BE2C (cell line): ENCODE results near the gene PWWP2A.

ENCODE experiments used
- DNase-seq: peaks from one replicate; pipeline ENCODE4 v3.0.0-alpha.2; 2020
- H3K27me3 ChIP-seq: fragments of 250-450 bp; sonication (Bioruptor Pico); 2 replicates; pipeline ENCODE4 v1.5.1; 2020; ENCODE audit warnings: mild to moderate bottlenecking
- H3K36me3 ChIP-seq: fragments of 250-450 bp; sonication (Bioruptor Pico); 2 replicates; pipeline ENCODE4 v1.5.1; 2020; ENCODE audit warnings: mild to moderate bottlenecking
- H3K4me1 ChIP-seq: fragments of 250-450 bp; sonication (Bioruptor Pico); 2 replicates; pipeline ENCODE4 v1.5.1; 2020
- H3K4me3 ChIP-seq: 2 replicates; pipeline ENCODE4 v1.5.1; 2011; ENCODE audit warnings: low read depth, low read length
- H3K9me3 ChIP-seq: fragments of 250-450 bp; sonication (Bioruptor Pico); 2 replicates; pipeline ENCODE4 v1.5.1; 2020
- CTCF ChIP-seq: IDR thresholded peaks from 2 replicates; pipeline ENCODE4 v1.5.1; 2012; ENCODE audit warnings: mild to moderate bottlenecking, low read depth, low read length

PWWP2A gene

GRCh38 chr5:160057256-160057655 is 62.0 kb downstream of the PWWP2A start:
- Histone ChIP-seq H3K36me3 (peaks cover 26% of the 10 kb centered on the region), H3K9me3 (no peaks in the 10 kb centered on the region), H3K4me3 (no peak overlapping the region), H3K27me3 (no peaks in the 10 kb centered on the region), H3K4me1 (no peaks in the 10 kb centered on the region)
- TF ChIP-seq CTCF, result no peak
- DNase-seq, result no peak

- no peaks in the 10 kb centered on the region for H3K9me3 ChIP-seq
- peaks cover 32% of the 10 kb centered on the region for H3K36me3 ChIP-seq
- H3K4me1 ChIP-seq, result no peaks in the 10 kb centered on the region
- H3K27me3 ChIP-seq, result no peaks in the 10 kb centered on the region
- DNase-seq, result no peak
- no peak for TF ChIP-seq CTCF
- no peak overlapping the region for H3K4me3 ChIP-seq
Observed at GRCh38 chr5:160054831-160055230, 64.4 kb downstream of the PWWP2A start.

DNA sequence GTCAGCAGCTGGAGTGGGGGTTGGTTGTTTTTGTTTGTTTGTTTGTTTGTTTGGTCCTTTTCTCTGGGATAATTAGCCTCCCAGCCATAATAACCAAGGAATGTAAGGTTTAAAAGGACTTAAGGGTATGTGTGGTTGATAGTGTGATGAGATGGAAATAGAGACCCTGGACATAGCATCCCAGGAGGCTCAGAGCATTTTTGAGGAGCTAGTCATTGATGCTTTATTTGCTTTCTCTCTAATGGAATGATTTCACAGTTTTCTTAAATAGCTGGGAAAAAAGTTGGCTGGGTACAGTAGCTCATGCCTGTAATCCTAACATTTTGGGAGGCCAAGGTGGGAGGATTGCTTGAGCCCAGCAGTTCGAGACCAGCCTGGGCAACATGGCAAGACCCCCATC is 65.2 kb downstream of the PWWP2A start:
- no peak overlapping the region for H3K4me3 ChIP-seq
- TF ChIP-seq CTCF, result no peak
- no peak for DNase-seq
- H3K27me3 ChIP-seq, result no peaks in the 10 kb centered on the region
- H3K4me1 ChIP-seq, result no peaks in the 10 kb centered on the region
- peaks cover 31% of the 10 kb centered on the region for H3K36me3 ChIP-seq
- H3K9me3 ChIP-seq, result no peaks in the 10 kb centered on the region

DNA sequence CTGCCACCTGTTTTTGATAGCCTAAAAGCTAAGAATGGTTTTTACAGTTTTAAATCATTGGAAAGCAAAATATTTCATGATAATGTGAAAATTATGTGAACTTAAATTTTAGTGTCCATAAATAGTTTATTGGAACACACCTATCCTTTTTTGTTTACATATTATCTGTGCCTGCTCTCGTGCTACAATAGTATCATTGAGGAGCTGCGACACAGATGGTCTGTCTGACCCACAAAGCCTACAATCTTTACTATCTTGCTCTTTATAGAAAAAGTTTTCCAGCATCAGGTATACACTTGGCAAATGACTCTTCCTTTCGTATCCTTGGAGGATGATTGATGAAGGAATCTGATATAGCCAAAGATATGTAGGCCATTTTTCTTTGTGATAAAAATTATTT is 70.2 kb downstream of the PWWP2A start:
- no peak for TF ChIP-seq CTCF
- no peak for DNase-seq

GRCh38 chr5:160048131-160048530 is 71.1 kb downstream of the PWWP2A start:
- no peaks in the 10 kb centered on the region for H3K27me3 ChIP-seq
- DNase-seq, result no peak
- TF ChIP-seq CTCF, result no peak
- H3K9me3 ChIP-seq, result no peaks in the 10 kb centered on the region
- H3K4me3 ChIP-seq, result no peak overlapping the region
- no peaks in the 10 kb centered on the region for H3K4me1 ChIP-seq
- H3K36me3 ChIP-seq, result peaks cover 28% of the 10 kb centered on the region

More for the DNA sequence above, 70.2 kb downstream of the PWWP2A start:
- peaks cover 32% of the 10 kb centered on the region for H3K36me3 ChIP-seq
- H3K27me3 ChIP-seq, result no peaks in the 10 kb centered on the region
- H3K4me3 ChIP-seq, result no peak overlapping the region
- H3K9me3 ChIP-seq, result no peaks in the 10 kb centered on the region
- no peaks in the 10 kb centered on the region for H3K4me1 ChIP-seq

GRCh38 chr5:160047423-160047822 is 71.8 kb downstream of the PWWP2A start:
- Histone ChIP-seq H3K4me1 (no peaks in the 10 kb centered on the region), H3K36me3 (peaks cover 23% of the 10 kb centered on the region), H3K4me3 (no peak overlapping the region), H3K27me3 (no peaks in the 10 kb centered on the region), H3K9me3 (no peaks in the 10 kb centered on the region)
- TF ChIP-seq CTCF, result no peak
- DNase-seq, result no peak
